Ecto neural progenitor cell (in vitro differentiated cells): ENCODE results near the gene NCOA1.

Experiments
- DNase-seq: peaks from one replicate; pipeline ENCODE4 v3.0.0-alpha.2; 2018; ENCODE audit warnings: low spot score

The NCOA1 gene

DNA sequence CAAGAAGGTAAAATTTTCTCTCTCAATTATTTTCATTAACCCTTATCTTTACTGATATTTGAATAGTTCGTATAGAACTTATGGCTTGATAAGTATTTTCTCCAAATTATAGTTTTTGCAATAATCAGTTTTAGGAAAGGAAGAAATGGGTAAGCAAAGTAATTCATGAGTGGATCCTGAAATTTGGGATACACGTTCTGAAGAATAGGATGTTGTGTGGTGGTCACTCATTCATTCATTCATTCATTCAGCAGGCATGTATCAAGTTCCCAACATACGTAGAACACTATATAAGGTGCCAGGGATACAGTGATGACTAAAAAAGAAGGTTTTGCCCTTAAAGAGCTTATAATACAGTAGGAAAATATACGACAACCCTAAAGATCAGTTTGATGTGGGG lies 206.7 kb downstream of the NCOA1 start:
- DNase-seq, result no peak

DNA sequence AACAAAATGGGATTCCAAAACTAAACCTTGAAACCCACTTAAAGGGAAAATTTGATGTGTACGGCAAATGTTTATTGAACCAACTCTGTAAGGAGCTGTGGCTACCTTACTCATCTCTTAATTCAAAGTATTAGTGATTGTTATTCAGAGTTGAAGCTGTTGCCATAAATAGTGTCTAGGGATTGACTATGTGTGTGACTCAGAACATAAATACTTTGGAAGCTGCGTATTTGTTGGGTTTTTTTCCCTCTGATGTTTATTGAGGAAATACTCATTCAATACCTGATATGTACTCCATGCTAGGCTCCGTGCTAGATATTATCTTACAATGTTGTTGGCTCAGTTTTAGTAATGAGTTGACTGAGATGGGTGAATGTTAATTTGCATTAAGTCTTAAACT lies 211.7 kb downstream of the NCOA1 start:
- DNase-seq, result no peak

DNA sequence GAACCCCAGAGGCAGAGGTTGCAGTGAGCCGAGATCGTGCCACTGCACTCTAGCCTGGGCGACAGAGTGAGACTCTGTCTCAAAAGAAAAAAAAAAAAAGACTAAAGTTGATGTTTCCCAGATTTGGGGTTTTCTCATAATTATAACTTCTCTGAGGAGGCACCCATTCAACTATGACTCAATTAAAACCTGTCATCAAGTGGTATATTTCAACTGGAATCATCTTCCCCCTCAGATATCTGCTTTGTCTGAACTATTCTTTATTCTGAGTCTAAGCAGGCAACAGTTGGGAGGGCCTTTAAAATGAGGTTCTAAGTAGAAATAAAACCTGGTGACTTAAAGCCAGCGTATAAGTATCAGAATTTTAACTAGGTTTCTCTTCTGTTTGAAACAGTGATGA lies 213.6 kb downstream of the NCOA1 start:
- DNase-seq, result no peak

DNA sequence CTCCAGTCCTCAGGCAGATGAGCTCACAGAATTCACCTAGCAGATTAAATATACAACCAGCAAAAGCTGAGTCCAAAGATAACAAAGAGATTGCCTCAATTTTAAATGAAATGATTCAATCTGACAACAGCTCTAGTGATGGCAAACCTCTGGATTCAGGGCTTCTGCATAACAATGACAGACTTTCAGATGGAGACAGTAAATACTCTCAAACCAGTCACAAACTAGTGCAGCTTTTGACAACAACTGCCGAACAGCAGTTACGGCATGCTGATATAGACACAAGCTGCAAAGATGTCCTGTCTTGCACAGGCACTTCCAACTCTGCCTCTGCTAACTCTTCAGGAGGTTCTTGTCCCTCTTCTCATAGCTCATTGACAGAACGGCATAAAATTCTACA lies 216.1 kb downstream of the NCOA1 start:
- no peak for DNase-seq

DNA sequence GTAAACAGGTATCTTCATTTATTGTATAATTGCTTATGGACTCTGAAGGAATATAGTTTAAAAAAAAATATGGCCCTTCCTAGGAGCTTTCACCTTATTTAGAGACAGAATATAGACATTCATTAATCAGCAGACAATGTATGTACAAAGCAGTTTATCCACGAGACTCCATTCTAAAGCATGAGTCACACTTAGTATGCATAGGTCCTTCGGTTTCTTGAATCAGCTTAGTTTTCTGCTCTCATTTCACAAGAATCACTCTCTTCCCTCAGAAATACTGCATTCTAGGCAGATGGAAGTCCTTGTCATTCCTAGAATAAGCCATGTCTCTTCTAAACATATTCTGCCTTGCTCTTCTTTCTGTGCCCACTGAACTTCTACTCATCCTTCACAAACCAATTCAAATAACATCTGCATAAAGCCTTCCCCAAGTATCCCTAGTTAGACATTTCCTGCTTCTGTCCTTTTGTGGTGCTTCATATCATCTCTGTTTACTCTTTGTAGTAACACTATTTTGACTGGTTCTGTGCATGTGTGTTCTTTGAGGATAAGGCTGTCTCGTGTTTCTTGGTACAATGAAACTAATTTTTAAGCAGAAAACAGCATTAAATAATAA lies 217.6 kb downstream of the NCOA1 start:
- no peak for DNase-seq

DNA sequence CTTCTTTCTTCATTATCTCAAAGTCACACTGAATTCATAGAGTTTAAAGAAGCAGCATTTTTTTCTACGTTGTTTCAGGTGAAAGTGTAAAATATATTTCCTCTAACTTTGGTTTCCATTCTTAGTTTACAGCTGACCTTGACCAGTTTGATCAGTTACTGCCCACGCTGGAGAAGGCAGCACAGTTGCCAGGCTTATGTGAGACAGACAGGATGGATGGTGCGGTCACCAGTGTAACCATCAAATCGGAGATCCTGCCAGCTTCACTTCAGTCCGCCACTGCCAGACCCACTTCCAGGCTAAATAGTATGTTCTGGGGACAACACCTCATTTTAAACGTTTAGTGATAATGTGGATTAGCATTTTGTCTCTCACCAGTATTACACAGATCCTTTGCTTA lies 219.8 kb downstream of the NCOA1 start:
- no peak for DNase-seq

DNA sequence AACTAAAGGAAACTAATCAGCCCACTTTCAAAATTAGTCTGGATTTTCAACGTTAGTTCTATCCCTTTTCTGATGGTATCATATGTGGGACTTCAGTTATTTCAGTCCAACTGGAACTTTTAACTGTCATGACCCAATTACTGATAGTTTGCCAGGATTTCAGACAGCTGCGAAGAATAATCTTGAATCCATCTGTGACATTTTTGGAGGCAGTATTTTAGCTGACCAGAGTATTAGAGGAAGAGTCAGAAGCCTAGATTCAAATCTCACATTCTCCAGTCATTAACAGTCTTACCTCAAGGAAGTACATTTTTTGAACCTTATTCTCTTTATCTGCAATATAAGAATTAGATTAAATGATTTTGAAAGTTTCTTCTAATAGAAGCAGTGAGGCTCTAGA lies 220.8 kb downstream of the NCOA1 start:
- no peak for DNase-seq

DNA sequence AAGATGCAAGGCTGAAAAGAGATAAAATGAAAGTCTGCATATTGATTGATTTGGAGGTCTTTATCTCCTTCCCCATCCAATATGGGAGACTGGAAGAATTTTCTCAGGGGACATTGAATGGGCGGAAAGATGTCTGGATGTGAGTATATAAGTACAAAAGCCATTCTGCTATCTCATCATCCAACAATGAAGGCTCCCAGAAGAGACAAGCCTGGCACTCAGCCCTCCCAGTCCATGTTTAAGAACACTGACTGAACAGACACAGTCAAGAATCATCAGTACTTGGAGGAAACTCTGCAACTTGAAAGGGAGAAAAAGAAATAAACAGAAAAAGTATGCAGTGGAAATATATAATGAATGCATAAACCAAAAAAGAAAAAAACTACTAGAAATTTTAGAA lies 221.2 kb downstream of the NCOA1 start:
- no peak for DNase-seq

DNA sequence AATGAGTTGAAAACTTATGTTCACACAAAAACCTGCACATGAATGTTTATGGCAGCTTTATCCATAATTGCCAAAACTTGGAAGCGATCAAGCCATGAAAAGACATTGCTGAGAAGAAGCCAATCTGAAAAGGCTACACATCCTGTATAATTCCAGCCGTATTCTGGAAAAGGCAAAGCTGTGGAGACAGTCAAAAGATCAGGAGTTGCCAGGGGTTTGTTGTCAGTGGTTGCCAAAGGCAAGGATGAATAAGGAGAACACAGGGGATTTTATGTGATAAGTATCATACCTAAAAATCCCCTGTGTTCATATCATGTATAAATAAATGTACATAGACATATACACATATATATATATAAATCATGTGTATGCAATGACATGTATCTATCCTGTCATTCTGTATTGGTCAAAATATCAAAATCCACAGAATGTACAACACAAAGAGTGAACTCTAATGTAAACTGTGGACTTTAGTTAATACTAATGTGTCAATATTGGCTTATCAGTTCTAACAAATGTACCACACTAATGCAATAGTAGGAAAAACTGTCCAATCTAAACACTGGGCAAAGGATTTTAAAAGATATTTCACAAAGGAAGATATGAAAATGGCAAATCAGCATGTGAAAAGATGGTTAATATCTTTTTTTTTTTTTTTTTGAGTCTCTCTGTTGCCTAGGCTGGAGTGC lies 226.4 kb downstream of the NCOA1 start:
- no peak for DNase-seq

DNA sequence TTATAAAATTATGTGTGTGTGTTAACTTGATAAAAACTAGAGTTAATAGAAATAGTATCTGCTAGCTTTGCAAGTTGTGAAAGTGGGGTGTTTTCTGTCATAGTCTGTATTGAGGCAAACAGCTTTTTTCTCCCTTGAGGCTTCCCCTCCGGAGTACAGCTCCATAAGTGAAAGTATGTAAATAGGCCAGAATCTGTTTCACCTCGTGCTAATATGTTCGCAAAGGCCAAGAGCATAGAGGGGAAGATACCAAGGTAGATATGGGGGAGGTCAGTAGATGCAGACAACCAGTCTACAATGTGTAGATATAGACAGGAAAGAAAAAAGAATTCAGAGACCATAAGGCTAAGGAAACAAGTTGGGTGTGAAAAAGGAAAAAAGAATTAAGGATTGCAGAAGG lies 229.3 kb downstream of the NCOA1 start:
- DNase-seq, result no peak

DNA sequence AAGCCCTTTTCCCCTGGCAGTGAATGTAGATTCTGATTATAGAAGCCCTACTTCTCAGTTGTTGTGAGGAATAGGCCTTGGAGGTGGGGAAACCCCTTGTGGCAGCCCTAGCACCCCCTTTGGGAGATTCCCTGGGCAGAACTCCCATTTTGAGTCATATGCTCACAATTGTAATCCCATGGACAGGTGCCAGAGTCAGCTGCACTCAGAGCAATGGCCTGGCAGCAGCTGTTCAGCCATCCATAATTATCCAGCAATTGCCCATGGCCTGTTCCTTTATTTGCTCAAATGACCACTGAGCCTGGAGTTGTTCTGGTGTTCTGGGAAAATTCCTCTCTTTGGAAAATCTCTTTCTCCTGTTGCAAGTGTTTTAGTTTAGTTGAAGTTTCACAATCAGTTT lies 230.4 kb downstream of the NCOA1 start:
- no peak for DNase-seq

DNA sequence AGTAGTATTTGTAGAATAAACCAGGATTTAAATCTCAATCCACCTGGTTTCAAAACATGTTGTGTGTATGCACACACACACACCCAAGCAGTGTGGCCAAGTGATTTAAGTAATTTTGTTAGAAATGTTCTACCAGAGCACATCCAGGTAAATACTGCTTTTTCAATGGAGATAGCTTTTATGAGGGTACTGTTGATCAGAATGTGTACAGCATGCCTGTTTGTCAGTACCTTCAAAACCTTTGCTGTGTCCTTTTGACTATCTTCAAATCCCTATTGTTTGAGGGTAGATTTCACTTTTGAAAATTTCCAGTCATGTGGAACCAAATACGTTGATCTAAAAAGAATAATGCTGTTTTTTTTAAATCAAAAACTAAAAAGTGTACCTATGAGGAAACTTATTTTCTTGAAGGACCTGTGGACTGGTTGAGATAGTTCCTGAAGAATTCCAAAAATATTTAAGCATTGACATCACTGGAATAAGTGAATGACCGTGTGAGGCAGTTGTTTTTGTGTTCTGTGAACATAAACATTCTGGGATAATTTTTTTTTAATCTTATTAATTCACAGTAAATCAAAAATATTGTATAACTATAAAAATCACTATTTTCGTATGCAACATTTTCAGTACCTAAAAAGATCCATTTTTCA lies 231.2 kb downstream of the NCOA1 start:
- no peak for DNase-seq

DNA sequence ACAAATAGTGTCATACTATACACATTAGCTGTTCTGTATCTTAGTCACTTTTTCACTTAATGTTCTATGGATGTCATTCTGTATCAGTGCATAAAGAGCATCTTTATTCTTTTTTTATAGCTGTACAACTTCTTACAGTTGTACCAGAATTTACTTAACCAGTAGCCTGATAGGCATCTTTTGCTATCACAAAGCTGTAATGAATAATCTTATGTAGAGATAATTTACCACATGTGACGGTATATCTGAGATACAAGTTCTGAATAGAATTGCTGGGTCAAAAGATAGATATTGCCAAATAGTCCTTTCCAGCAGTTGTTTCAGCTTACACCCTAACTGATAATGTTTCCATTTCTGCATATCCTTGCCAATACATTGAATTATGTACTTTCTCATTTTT lies 232.1 kb downstream of the NCOA1 start:
- DNase-seq, result no peak

DNA sequence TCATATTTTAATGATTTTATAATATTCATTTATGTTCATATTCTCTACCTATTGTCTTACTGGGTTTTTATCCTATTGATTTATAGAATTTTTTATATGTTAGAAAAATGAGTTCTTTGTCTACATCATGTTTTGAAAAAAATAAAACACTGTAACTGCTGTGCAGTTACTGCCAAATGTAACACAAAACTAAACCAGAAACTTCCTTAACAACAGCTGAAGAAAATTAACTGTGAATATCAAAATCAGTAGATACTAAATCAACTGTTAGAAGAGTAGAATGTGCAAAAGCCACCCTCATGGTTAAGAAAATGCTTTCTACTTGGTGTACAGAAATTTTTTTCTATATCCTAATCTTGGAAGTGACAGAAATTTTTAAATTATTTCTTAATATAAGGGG lies 232.6 kb downstream of the NCOA1 start:
- DNase-seq, result no peak

DNA sequence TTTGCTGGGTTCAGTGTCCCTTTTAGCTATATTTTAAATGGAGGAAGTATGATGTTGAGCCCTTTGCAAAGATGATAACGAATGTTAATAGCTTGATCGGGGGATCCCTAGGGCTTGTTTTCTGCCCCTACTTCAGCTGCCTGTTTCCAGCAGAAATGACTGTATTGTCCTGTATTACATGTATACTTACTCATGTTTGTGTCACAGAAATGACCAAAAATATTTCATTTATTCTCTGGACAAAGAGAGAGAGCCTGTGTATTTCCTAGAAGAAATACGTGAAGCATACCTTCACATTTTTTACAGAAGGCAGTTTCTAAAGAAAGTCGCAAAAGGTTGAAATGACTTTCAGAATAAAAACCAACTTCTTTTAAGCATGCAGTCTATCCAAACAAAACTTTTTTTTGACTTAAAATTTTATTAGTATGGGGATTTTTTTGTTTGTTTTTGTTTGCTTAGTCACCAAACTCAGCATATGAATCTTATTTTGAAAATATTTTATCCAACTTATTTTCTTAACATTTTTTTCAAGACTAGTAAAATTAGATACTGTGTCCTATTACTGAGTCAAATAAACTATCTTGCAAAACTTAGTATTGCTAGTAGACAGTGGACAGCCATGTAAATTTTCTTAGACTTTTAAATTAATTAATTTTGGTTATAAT lies 233.2 kb downstream of the NCOA1 start:
- DNase-seq, result no peak

DNA sequence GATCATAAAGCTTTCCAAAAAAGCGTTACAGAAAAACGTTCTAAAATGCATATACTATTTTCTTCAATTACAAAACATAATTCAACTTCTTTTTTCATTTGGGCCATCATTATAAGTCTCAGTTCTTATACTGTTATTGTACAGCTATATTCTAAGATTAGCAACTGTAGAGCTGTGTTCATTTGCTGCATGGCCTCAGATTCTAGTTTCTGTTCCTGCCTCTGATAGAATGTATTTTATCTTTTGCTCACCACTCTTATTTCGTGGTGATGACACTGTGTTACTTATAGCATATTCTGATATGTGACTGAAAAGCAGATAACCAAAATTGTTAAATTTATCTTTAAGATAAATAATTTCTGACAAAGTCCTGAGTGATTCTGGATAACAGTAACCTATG lies 234.9 kb downstream of the NCOA1 start:
- no peak for DNase-seq

DNA sequence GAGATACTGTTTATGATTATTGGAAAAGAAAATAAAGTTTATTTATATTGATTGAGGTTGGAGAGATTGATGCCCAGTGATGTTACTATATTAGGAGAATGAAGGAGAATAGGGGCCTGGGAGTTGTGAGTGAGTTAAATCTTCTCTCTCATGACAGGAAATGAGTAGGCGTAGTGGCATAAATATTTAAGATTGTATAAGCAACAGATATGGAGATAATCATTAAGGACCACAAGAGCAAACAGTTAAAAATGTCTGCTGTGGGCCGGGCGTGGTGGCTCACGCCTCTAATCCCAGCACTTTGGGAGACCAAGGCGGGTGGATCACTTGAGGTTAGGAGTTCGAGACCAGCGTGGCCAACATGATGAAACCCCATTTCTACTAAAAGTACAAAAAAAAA lies 239.4 kb downstream of the NCOA1 start:
- DNase-seq, result no peak

DNA sequence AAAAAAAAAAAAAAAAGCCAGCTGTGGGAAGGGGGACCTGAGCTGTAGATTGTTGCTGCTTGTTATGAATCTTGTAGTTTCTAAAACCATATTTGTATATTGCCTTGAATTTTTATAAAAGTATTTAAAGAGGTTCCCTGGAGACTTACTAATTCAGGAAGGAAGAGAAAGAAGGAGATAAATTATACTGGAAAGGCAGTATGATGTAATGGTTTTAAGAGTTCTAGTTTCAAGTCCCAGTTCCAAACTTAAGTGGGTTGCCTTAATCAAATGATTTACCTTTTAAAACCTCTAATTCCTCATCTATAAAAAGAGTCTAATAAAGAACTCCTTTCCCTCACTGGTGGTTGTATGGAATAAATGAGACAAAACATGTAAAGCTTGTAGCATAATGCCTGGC lies 240.0 kb downstream of the NCOA1 start:
- no peak for DNase-seq

DNA sequence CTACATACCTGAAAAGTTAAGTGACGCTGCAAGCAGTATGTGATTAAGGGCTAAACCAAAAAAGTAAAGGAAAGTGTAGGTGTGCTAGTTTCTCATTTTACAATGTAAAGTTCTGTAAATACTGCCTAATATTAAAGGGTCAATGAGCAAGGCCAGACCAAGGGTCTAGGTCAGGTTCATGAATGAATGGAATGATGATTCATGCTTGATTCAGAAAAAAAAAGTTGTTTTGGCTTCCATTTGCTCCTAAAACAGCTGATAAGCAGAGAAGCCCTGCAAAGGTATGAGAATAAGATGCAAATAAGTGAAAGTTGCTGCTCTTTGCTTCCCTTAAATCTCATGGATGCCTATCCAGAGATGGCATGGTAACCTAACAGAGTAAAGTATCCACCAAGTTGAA lies 240.9 kb downstream of the NCOA1 start:
- DNase-seq, result no peak

DNA sequence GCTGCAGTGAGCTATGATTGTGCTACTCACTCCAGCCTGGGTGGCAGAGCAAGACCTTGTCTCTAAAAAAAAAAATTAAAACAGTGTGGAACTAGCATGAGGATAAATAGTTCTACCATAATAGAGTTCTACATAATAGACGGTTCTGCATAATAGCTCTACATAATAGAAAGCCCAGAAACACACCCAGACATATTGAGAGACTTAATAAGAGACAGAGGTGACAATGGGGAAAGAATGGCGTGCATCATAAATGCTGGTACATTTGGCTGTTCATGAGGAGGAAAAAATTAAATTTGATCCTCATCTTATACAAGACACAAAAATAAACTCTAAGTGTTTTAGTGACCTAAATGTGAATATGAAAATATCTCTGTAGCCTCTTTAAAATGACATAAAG lies 243.7 kb downstream of the NCOA1 start:
- no peak for DNase-seq

DNA sequence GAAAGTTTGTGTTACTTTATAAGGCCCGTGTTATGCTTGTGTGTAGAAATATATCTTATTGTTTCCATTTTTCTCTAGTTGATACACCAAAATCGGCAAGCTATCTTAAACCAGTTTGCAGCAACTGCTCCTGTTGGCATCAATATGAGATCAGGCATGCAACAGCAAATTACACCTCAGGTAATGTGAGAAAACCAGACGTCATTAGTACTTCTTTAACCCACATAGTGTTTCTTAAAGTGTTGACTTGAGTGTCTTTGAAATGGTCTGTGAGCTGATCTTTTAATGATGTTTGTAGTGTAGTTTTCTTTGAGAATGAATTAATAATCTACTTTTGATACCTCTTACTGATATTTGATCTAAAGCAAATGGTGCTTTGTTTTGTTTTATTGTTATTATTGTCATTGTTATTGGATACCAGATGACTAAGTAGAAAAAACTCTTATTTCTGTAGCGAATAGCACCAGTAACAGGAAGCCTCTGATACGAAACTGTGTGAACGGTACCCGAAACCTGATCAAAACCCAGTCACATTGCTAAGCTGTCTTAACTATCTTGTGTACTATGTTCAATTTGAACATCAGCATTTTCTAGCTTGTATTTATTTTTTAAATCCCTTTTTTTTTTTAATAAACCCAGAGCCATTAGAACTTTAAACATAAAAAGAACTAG lies 248.4 kb downstream of the NCOA1 start:
- no peak for DNase-seq

DNA sequence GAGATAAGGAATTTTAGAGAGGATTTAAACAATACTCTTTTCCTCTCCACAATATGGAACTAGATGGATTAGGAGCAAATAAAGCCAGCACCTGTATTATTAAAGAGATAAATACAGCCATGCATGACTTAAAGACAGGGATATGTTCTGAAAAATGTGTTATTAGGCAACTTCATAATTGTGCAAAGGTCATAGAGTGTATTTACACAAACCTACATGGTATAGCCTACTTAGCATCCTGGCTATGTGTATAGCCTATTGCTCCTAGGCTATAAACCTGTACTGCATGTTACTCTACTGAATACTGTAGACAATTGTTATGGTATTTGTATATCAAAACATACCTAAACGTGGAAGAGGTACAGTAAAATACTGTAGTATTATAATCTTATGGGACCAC lies 249.1 kb downstream of the NCOA1 start:
- no peak for DNase-seq

DNA sequence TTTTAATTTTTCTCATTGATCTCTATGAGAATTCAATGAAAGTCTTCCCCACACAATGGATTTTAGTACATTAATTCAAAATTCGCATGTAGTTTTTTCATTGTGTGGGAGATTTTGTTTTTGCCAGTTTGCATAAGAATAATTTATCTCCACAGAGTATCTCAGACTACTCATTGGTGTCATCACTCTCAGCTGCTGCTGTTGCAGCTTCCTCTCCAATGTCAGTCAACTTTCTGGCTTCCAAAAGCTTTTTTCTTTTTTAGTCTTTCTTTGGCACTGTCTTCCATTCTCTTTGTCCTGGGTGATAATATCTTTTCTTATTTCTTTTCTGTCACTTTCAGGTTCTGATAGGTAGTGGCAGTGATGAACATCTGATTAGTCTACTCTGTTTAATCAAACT lies 251.7 kb downstream of the NCOA1 start:
- DNase-seq, result no peak
